Brain microvascular endothelial cell (primary cell): ENCODE data around the gene ATP8B4.

Experiments used
- DNase-seq: peaks from one replicate; pipeline ENCODE4 v3.0.0-alpha.2; 2020
- H3K27ac ChIP-seq: fragments of 250-450 bp; sonication (Bioruptor Pico); 2 replicates; pipeline ENCODE4 v1.5.1; 2020; ENCODE audit warnings: mild to moderate bottlenecking, moderate library complexity
- H3K27me3 ChIP-seq: fragments of 250-450 bp; sonication (Bioruptor Pico); replicated peaks from 2 replicates; pipeline ENCODE4 v1.5.1; 2020; ENCODE audit warnings: mild to moderate bottlenecking
- H3K36me3 ChIP-seq: fragments of 250-450 bp; sonication (Bioruptor Pico); replicated peaks from 2 replicates; pipeline ENCODE4 v1.5.1; 2020; ENCODE audit warnings: mild to moderate bottlenecking
- H3K4me3 ChIP-seq: 2 replicates; pipeline ENCODE4 v1.5.1; 2011; ENCODE audit warnings: low read depth, mild to moderate bottlenecking, control low read depth, low read length, moderate library complexity
- in situ Hi-C: cut with HindIII; loops from 2 replicates; pipeline ENCODE4 v1.10.0; 2017; ENCODE audit warnings: low sequenced_read_pairs, low pct_ligation_motif_present
- TF ChIP-seq, protein P1 (sequence below): IDR thresholded peaks from 2 replicates; pipeline ENCODE4 v1.5.1; 2011; ENCODE audit warnings: low read depth, mild to moderate bottlenecking, moderate library complexity, low read length, control low read depth, inconsistent platforms; ENCODE audit errors: missing control alignments

The ATP8B4 gene

GRCh38 chr15:50012790-50013189 lies 106.2 kb downstream of the ATP8B4 start:
- no peaks in the 10 kb centered on the region for H3K27me3 ChIP-seq
- no peak overlapping the region for H3K27ac ChIP-seq
- no peak for DNase-seq
- in situ Hi-C loops: no loop called here
- TF ChIP-seq, protein P1, sequence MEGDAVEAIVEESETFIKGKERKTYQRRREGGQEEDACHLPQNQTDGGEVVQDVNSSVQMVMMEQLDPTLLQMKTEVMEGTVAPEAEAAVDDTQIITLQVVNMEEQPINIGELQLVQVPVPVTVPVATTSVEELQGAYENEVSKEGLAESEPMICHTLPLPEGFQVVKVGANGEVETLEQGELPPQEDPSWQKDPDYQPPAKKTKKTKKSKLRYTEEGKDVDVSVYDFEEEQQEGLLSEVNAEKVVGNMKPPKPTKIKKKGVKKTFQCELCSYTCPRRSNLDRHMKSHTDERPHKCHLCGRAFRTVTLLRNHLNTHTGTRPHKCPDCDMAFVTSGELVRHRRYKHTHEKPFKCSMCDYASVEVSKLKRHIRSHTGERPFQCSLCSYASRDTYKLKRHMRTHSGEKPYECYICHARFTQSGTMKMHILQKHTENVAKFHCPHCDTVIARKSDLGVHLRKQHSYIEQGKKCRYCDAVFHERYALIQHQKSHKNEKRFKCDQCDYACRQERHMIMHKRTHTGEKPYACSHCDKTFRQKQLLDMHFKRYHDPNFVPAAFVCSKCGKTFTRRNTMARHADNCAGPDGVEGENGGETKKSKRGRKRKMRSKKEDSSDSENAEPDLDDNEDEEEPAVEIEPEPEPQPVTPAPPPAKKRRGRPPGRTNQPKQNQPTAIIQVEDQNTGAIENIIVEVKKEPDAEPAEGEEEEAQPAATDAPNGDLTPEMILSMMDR: no peak
- no peaks in the 10 kb centered on the region for H3K36me3 ChIP-seq
- H3K4me3 ChIP-seq: no peak overlapping the region

DNA sequence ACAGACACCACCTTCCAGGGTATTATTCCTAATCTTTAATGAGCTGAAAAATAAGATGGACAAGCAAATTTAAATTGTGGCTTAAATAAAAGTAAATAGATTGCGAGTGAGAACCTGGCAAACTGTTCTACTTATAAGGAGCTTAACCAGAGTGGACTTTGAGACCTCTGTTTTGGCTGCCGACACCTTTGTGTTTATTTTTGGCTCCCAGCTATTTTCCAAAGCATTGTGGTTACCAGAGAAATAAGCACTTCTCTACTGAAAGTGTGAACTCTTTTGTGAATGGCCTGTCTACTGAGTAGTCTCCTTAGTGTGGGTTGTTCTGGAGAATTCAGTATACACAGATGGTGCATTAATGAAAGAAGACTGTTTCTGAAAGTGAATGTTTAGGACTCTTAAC lies 109.4 kb downstream of the ATP8B4 start:
- in situ Hi-C loops: no loop called here

DNA sequence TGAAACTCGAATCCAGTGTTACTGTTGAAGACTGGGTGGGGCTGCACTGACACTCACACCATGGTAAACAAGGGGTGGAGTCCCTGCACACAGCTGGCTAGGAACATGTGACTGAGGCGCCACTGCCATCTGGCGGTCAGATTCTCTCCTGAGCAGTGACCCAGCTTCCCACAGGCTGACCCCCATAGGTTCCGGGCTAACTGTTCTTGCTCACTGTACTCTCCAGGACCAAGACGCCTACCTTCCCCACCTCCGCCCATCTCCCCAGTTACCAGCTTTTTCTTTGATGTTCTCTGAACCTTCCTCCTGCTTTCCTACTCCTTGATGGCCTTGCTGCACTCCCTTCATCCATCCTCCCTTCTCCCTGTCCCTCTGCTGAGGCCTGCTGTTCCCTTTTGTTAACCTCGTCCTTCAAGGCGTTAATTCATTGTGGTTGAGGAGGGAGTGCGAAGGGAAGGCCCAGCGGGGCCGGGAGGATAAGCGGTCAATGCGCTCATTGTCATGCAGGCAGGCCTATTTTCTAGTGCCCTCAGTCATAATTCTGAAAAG lies 115.2 kb downstream of the ATP8B4 start:
- peak; percentile 83 for DNase-seq
- H3K4me3 ChIP-seq: no peak overlapping the region
- no peaks in the 10 kb centered on the region for H3K36me3 ChIP-seq
- H3K27me3 ChIP-seq: no peaks in the 10 kb centered on the region
- no peak overlapping the region for H3K27ac ChIP-seq
- TF ChIP-seq, protein P1: peak; percentile 91
- in situ Hi-C loops: no loop called here

More for the DNA sequence above, 109.4 kb downstream of the ATP8B4 start:
- no peaks in the 10 kb centered on the region for H3K27me3 ChIP-seq
- no peaks in the 10 kb centered on the region for H3K36me3 ChIP-seq
- H3K27ac ChIP-seq: no peak overlapping the region
- TF ChIP-seq, protein P1: no peak
- no peak overlapping the region for H3K4me3 ChIP-seq
- no peak for DNase-seq

DNA sequence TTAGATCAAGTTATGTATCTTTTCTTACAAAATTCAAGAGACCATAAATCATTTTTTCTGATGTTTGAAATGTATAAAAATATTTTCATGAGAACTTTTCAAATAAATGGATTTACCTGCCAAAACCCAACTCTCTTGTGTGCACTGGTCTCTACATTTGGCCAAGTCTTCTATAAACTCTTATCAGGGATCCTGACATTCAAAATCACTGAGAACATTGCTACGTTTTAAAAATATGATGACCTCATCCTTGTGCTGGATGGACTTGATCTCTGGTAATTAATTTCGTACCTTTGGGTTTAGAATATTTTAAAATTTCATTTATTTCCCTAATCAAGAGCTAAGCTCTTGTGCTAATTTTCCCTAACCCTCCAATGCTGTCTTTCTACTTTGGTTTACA lies 127.4 kb downstream of the ATP8B4 start:
- Histone ChIP-seq H3K36me3 (no peaks in the 10 kb centered on the region), H3K4me3 (no peak overlapping the region), H3K27ac (no peak overlapping the region), H3K27me3 (no peaks in the 10 kb centered on the region)
- in situ Hi-C loops: no loop called here
- no peak for DNase-seq
- TF ChIP-seq, protein P1: no peak

GRCh38 chr15:49990835-49991545 lies 128.0 kb downstream of the ATP8B4 start:
- TF ChIP-seq, protein P1: no peak
- in situ Hi-C loops: no loop called here
- H3K36me3 ChIP-seq: no peaks in the 10 kb centered on the region

More at GRCh38 chr15:49990835-49991545, 128.0 kb downstream of the ATP8B4 start:
- DNase-seq: no peak
- no peaks in the 10 kb centered on the region for H3K27me3 ChIP-seq
- no peak overlapping the region for H3K4me3 ChIP-seq
- H3K27ac ChIP-seq: no peak overlapping the region
